NCI-H1092 (cell line): ENCODE results near the gene CPLANE2.
"Not testable (repeated sequence)": the region's sequence is repeated elsewhere in the genome, so short reads cannot be mapped to it uniquely, and the experiment has no call there.

Experiments
- DNase-seq: peaks from one replicate; lab custom pipeline; 2025; lab: John Stamatoyannopoulos, UW

The CPLANE2 gene

DNA sequence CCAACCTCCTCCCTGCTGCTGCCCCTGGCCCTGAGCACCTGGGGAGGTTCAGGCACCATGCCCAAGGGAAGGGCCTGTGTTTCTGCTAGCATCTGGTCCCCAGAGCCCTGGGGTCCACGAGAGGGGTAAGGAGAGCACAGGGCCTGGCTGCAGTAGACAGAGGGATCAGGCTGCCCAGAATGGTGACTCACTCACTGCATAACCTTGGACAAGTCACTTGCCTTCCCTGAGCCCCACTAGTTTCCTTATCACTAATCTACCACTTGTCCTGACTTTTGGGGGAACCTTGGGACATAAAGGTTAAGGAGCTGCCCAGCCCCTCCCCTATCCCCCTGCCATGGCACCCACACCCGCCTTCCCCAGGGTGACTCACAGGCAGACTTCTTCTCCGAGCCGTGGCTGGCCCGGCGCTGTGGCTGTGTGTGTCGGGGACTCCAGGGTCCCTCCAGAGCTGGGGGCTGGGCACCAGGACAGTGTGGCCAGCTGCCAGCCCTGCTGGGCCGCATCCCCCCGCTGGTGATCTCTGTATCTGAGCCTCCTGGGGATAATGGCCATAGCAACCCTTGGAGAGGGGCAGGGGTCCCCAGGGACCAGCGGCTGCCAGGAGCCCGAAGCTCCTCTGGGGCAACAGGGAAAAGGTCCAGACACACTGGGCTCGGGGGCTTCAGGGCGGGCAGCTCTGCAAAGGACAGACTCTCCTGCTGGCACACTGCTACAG lies 28.6 kb downstream of the CPLANE2 start:
- peak; percentile 65 for DNase-seq

DNA sequence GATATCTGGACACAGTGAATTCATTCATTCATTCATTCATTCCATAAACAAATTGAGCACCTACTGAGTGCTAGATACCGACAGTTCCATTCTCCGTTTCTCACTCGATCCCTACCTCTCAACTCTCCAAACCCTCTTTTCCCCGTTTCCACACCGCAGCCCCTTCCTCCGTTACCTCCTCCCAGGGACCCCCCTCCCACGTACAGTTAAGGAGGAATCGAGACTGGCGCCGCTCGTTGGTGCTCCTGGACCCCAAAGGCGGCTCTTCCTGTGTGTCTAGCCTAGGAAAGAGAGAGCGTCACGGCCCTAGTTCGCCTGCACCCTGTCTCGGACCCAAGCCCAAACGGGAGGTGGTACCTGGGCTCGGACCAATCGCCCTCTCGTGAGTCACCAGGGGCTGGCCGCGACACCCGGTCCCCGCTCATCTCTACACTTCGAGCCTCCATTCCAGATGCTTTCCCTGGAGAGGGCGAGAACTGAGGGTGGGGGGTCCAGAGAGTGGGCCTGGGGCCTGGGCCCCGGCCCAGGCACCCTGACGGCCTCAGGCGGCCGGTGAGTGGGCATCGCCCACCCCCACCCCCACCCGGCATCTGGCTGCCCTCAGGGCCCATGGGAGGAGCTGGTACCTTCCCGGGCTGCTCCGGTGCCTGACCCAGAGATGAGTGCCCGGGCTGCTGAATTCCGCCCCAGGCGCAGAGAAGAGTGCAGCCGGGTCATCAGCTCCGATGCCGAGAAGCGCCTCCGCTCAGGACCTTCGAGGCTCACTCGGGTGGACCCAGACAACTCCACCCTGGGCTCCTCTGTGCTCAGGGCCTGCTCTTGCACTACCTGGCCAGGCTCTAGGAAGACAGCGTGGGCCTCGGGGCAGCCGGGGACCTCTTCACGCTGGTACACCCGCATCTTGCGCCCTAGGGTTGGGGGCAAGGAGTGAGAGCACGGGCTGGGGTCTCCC lies 29.4 kb downstream of the CPLANE2 start:
- DNase-seq: no peak

DNA sequence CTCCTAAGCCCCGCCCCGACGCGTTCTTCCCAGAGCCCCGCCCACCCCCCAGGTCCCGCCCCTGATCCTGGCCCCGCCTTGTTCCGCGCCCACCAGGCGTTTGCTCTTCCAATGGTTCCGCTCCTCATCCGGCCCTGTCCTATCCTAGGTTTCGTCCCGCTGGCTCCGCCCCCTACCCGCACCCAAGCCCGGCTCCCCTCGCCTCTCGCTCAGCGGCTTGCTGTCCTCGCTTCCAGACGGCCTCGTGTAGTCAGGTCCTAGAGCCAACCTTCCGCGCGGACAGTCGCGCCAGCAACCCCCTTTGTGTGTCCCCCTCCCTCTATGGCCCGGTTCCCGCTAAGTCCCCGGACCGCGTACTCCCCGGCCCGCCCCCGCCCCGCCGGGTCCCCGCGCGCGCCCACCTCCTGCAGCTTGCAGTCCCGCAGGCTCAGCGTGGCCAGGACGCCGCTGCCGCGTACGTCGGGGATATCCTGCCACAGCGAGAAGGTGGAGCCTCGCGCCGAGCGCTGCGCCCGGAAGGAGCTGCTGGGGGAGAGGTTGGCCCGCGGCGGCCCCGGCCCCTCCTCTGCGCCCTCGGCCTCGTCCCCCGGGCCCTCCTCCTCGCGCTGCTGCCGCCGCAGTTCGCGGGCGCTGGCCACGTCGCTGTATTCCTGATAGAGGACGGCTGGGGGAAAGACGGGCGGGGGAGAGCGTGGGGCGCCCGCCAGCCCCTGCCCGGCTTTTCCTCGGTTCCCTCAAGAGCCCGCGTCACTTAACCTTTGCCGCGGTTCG lies 30.3 kb downstream of the CPLANE2 start:
- DNase-seq: peak; percentile 99

DNA sequence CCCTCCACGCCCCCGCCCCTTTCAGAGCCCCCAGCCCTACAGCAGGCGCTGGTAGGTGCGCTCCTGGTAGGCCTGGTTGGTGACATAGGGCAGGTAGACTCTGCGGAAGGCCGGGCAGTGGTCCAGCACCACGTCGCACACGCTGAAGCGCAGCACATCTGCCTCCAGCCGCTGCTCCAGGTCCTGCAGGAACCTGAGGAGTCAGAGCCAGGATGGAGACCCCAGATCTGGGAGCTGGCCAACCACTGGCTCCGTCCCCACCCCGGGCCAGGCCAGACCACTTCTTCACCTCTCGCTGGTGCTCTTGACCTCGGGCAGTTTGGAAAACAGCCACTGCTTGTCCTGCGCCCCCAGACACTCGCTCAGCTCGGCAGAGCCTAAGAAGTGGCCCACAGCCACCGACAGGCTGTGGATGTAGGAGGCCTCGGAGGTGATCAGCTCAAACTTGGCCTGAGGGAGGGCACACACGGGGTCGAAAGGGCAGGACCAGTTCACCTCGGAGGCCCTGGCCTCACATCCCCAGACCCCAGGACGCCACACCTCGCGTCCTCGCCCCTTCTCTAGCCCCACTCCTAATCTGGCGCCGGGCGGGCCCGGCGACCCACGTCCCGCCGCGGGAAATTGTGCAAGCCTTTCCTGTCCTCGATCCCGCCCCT lies 31.0 kb downstream of the CPLANE2 start:
- no peak for DNase-seq

DNA sequence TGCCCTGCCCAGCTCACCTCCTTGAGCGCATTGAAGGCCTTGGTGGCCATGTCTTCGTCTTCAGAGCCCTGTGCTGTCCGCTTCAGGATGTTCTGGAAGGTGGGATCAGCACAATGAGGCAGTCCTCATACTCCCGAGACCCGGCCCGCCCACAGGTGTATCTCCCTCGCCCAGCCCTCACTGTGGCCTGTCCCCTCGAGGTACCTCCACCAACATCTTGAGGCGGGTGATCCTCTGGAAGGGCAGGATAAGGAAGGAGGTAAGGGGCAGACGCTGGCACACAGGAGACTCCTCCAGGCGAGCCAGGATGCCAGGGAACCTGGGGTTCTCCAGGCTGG lies 31.7 kb downstream of the CPLANE2 start:
- DNase-seq: no peak

DNA sequence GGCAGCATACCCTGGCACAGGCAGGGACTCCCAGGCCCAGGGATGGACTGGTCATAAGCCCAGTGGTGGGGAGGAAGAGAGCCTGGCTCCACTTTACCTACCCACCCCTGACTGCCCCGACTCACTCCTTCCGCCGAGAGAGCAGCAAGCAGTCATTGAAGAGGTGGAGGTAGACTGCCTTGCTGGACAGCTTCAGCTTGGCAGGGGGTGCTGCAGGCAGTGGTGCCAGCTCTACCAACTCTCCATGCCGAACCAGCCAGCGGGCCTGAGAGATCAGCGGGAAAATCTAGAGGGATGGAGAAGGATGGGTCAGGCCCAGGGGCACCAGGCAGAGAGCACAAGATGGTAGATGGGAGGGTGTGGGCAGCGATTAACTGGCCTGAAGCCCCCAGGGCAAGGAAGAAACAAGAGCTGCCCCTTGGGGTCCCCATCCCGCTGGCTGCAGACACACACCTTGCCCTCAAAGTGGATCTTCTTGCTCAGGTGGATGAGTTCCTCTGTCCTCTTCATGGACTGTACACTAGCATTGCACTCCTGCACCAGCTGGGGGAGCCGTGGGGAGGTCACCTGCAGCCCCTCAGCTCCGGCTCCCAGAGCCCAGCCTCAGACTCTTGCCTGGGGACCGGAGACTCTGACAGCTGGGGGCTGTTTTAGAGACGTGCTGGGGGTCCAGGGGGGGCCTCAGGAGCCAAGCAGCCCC lies 32.2 kb downstream of the CPLANE2 start:
- DNase-seq: peak; percentile 33

DNA sequence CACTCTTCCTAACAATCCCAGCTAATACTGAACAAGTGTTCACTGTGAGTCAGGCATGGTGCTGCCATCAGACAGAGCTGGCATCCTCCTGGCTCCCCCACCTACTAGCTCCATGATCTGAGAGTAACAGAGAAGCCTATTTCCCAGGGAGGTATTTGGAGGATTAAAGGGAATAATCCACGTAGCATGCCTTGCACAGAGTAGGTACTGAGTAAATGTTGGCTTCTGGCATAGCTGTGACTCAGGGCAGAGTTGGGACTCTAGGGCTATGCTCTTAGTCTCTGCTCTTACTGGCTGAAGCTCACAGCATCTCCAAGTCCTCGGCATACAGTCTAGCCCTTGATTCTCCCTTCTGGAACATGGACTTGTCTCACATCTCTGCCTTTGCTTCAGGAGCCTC lies 32.8 kb downstream of the CPLANE2 start:
- DNase-seq: no peak

DNA sequence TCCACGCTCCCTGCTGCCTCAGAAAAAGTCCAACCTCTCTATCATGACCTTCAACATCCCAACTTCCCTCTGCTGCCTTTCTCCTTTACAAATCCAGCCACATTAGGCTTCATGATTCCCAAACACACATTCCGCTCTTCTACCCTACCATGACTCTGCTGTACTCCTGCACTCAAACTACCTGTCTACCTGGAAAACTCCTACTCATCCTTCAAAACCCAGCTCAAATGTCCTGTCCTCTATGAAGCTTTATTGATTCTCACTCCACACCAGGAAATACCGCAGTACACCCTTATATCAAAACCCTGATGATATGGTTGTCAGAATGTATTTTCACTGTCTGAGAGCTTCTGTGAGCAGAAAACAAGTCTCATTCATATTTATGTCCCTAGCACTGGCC lies 33.4 kb downstream of the CPLANE2 start:
- DNase-seq: no peak

DNA sequence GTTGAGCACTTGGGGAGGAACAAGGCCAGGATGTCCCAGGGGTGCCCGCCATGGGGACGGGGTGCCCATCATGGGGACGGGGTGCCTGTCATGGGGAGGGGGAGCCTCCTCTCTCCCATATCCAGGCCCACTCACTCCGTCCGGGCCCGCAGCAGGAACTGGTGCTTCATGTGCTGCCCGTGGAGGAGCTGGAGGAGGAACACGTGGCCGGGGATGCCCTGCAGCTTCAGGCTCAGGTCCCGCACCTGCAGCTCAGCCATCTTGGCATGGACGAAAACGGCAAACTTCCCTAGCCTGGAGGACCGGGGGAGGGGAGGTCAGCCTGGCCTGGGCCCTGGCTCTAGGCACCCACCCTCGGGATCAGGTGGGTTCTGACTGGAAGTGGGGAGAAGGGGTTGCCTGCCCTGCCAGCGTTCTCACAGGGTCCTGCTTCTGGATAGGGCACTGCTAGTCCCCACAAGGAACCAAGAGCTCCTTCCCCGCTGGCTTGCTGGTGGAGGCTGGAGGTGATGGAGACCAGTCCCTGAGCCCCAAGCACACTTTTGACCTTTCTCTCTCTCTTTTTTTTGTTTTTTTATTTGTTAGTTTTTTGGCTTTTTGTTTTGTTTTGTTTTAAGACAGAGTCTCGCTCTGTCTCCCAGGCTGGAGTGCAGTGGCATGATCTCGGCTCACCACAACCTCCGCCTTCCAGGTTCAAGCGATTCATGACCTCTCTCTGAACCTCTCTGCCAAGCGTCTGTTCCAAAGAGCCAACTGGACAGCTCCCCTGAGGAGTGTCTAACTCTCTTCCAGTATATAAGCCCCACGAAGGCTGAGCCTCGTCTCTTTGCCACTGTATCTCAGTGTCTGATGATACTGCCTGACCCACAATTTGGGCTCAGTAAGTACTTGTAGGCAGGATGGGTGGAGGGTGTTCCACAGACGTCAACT lies 34.4 kb downstream of the CPLANE2 start:
- no peak for DNase-seq

DNA sequence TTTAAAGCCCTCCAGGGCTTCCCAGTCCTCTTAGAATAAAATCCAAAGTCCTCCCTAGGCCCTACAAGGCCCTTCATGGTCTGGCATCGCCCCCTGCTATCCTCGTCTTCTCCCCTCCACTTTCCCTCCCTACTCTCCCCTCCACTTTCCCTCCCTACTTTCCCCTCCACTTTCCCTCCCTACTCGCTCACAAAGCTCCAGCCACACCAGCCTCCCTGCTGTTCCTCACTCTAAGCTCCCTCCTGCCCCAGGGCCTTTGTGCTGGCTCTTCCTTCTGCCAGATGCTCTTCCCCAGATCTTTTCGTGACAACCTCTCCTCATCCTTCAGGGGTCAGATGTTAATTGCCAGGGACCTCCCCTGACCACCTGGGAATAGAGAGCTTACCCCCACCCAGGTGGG lies 37.3 kb downstream of the CPLANE2 start:
- DNase-seq: no peak

DNA sequence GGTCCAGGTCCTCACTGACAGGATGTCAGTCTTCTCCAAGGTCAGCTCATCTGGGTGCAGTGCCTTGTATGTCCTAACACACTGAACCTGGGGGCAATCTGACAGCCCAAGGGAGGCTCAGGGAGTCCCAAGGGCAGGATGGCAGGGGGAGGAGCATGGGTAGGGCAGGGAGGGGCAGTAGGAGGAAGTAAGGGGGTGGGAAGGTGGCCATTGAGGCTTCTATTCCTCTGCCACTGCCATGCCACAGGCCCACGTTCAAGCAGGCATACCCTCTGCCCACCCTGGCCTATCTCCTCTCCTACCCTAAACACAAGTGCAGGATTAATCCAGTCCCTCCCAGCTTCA lies 37.9 kb downstream of the CPLANE2 start:
- no peak for DNase-seq

DNA sequence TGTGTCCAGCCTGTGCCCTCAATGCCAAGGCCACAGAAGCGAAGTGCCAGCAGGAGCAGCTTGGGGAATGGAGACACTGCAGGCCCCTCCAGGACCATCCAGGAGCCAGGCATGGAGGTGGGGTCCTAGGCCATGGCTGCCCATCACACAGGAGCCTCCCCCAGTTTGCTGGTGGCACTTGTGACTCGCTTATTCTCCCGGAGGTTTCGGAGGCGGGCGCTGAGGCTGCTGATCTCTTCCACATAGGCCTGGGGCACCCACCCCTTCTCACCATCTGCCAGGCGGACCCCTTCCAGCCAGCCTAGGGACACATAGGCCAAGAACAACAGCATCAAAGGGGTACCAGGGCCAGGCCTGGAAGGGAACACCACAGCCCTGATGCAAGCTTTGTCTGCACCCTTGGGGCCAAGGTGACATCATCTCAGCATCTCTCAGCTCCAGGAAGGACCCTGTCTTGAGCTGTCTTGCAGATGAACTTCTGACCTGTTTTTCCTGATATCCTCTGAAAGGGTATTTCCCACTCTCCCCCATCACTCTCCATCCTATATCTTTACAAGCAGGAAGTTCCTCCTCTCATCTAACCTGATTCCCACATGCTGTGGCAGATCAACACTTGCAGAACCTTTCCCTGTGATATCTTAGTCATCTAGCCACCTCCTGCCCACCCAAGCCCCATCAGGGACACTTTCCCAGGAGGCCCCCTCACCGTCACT lies 38.4 kb downstream of the CPLANE2 start:
- DNase-seq: no peak

DNA sequence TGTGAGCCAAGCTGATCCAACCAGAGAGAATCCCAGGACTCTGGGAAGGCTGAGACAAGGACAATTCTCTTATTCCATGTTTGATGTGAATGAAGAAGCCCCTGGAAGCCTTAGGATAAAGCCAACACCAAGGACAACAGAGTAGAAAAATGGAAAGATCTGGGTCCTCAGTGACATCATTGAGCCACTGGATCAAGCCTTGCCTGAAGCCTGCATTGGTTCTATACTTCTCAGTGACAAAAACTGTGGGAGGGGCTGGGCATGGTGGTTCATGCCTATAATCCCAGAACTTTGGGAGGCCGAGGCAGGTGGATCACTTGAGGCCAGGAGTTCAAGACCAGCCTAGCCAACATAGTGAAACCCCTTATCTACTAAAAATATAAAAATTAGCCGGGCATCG lies 40.1 kb downstream of the CPLANE2 start:
- no peak for DNase-seq

DNA sequence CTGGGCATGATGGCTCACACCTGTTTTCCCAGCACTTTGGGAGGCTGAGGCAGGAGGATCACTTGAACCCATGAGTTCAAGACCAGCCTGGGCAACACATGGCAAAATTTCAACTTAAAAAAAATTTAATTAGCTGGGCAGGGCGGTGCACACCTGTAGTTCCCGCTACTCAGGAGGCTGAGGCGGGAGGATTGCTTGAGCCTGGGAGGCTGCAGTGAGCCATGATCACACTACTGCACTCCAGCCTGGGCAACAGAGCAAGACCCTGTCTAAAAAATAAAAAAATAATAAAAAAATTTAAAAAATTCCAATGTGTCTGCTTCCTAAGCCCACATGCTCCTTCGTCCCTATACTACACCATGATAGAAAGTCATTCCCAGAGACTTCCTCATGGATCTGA lies 40.8 kb downstream of the CPLANE2 start:
- not testable (repeated sequence) for DNase-seq

DNA sequence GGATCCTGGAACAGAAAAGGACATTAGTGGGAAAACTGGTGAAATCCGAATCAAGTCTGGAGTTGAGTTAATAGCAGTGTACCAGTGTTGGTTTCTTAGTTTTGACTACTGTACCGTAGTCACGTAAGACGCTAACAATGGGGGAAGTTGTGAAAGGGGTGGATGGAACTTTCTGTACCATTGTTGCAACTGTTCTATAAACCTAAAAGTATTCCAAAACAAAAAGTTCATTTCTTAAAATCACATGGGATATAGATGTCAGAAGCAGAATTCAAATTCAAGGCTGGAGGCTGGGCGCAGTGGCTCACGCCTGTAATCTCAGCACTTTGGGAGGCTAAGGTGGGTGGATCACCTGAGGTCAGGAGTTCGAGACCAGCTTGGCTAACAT lies 41.5 kb downstream of the CPLANE2 start:
- DNase-seq: no peak

DNA sequence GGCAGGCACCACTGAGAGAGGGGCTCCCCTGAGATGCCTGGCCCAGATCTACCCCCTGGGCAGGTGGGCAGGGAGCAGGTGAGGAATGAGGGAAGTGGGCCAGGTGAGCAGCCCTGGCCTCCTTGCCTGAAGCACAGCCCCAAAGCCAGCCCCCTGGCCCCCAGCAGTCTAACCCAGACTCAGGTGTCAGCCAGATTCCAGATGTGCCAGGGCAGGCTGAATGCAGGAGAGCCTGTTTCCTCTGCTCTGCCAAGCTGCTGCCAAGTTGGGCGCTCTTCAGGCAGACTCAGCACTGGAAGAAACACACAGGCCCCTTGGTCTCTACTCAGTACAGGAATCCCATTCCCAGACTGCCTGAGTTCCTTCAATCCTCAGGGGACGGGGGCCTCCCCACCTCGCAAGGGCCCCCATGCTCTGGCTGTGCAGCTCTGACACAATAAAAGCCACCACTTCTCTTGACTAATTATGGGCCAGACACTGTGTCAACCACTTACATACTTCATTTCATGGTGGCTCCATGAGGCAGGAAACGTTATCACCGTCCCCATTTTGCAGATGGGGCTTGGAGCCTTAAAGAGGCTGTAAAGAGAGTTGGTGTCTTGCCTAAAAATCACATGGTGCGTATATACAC lies 45.0 kb downstream of the CPLANE2 start:
- no peak for DNase-seq

DNA sequence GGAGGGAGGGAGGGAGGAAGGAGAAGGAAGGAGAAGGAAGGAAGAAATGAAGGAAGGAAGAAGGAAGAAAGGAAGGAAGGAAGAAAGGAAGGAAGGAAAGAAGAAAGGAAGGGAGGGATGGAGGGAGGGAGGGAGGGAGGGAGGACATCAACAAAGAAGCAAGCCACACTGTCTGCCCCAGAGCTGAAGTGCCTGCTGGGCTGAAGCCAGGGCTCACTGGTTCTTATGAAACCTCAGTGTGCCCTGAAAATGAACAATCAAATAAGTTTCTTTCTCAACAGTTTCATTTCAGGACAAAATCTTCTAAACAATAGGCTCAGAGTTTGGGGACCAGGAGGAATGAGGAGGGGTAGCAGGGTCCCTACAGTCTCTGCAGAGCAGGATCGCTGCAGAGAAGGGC lies 45.7 kb downstream of the CPLANE2 start:
- DNase-seq: peak; percentile 18

DNA sequence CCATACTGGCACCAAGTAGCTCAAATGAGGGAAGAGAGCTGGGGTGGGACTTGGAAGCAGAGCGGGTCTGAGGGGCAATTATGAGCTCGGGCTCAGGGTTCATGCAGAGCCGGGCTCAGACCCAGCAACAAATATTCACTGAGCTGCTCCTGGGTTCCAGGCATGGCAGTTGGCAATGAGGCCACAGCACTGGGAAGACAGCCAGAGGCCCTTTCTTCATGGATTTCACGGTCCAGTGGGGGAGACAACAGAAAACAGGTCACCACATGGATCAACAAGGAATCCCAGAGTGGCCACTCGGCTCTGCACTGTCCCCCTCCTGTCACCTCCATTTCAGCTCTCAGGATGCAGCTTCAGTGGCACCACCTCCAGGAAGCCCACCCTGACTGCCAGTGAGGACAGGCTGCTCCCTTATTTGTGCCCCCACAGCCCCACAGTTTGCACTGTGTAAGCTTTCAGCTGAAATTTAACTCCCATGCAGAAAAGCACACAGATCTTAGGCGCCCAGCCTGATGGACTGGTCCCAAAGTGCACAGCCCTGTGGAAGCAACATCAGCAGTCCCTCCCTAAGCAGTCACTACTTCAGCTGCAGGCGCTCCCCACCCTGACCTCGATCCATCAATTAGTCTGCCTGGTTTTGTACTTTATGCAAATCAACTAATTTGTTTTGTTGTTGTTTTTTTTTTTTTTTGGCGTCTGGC lies 46.9 kb downstream of the CPLANE2 start:
- peak; percentile 77 for DNase-seq

DNA sequence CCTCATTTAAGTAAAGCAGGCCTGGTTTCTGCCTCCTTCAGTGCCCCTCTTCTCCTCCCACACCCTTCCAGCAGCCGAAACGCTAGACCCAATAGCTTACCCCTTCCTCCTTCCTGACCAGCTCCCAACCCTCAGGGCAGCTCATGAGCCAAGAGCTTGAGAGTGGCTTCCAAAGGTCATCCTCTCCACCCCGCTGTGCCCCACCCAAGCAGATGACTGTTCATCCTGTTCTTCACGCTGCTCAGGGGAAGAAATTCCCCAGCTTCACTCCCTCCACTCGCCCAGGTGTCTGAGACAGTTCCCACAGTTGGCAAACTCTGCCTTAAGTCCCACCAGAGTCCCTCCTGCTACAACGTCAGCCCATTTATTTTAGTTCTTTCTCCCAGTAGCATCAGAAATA lies 48.0 kb downstream of the CPLANE2 start:
- no peak for DNase-seq
